Measurements from ENCODE around the gene IRF3. TPM values are rescaled to one million over a fixed set of nuclear protein-coding genes. Genes with fewer than 3 reads are reported as not detected.

Gene IRF3
- total and polyA plus RNA-seq, 2 donors (not counting 1 experiment from before 2014, with no cell fraction given): 22.0 to 55.2 TPM

- H3K27ac ChIP-seq (ENCODE audit: insufficient read depth, low read length): no peak overlapping the region
These were observed 34.0 kb downstream of the IRF3 start for GRCh38 chr19:49631610-49632192.

GRCh38 chr19:49631014-49631588 lies 34.6 kb downstream of the IRF3 start:
- Histone ChIP-seq H2AFZ (ENCODE audit: low read length) (no peak overlapping the region), H3K4me3 (replicated peaks in 1 of 4; ENCODE audit: control extremely low read depth in 1 of 4, insufficient read depth in 1 of 4, low read depth in 3 of 4, low read length in 4 of 4) (no peak overlapping the region), H3K27ac (ENCODE audit: insufficient read depth, low read length) (no peak overlapping the region), H3K27me3 (ENCODE audit: control insufficient read depth, insufficient read depth, low read length) (no peaks in the 10 kb centered on the region), H3K36me3 (ENCODE audit: control insufficient read depth, insufficient read depth, low read length) (peaks cover 2% of the 10 kb centered on the region), H3K4me2 (ENCODE audit: extremely low read depth, insufficient read depth, low read length) (no peak overlapping the region), H3K9ac (ENCODE audit: insufficient read depth, low read length) (no peak overlapping the region), H3K4me1 (ENCODE audit: control insufficient read depth, extremely low read depth, insufficient read depth, low read length) (no peaks in the 10 kb centered on the region), H3K9me3 (ENCODE audit: control insufficient read depth, insufficient read depth, low read depth, low read length) (no peaks in the 10 kb centered on the region), H4K20me1 (ENCODE audit: control insufficient read depth, extremely low read depth, insufficient read depth, low read length) (no peaks in the 10 kb centered on the region), H3K79me2 (ENCODE audit: control insufficient read depth, insufficient read depth, low read length) (no peaks in the 10 kb centered on the region)
- no peak for DNase-seq (ENCODE audit: low read depth in 2 of 2)
- TF ChIP-seq EZH2 (IDR thresholded peaks at IDR 0.05; ENCODE audit: low read length, missing control alignments) (no peak), CTCF (conservative IDR thresholded peaks at IDR 0.05 in 1 of 2, IDR thresholded peaks at IDR 0.05 in 1 of 2; ENCODE audit: low read depth in 1 of 2, low read length in 2 of 2) (no peak)

More at GRCh38 chr19:49631610-49632192, 34.0 kb downstream of the IRF3 start:
- Histone ChIP-seq H3K4me3 (replicated peaks in 1 of 4; ENCODE audit: control extremely low read depth in 1 of 4, insufficient read depth in 1 of 4, low read depth in 3 of 4, low read length in 4 of 4) (no peak overlapping the region), H3K4me1 (ENCODE audit: control insufficient read depth, extremely low read depth, insufficient read depth, low read length) (no peaks in the 10 kb centered on the region), H3K4me2 (ENCODE audit: extremely low read depth, insufficient read depth, low read length) (no peak overlapping the region), H2AFZ (ENCODE audit: low read length) (no peak overlapping the region), H3K27me3 (ENCODE audit: control insufficient read depth, insufficient read depth, low read length) (no peaks in the 10 kb centered on the region), H3K36me3 (ENCODE audit: control insufficient read depth, insufficient read depth, low read length) (peaks cover 2% of the 10 kb centered on the region), H3K79me2 (ENCODE audit: control insufficient read depth, insufficient read depth, low read length) (no peaks in the 10 kb centered on the region), H4K20me1 (ENCODE audit: control insufficient read depth, extremely low read depth, insufficient read depth, low read length) (no peaks in the 10 kb centered on the region), H3K9me3 (ENCODE audit: control insufficient read depth, insufficient read depth, low read depth, low read length) (no peaks in the 10 kb centered on the region), H3K9ac (ENCODE audit: insufficient read depth, low read length) (no peak overlapping the region)
- DNase-seq (ENCODE audit: low read depth in 2 of 2): no peak
- TF ChIP-seq CTCF (conservative IDR thresholded peaks at IDR 0.05 in 1 of 2, IDR thresholded peaks at IDR 0.05 in 1 of 2; ENCODE audit: low read depth in 1 of 2, low read length in 2 of 2) (no peak), EZH2 (IDR thresholded peaks at IDR 0.05; ENCODE audit: low read length, missing control alignments) (no peak)

- H4K20me1 ChIP-seq (ENCODE audit: control insufficient read depth, extremely low read depth, insufficient read depth, low read length): no peaks in the 10 kb centered on the region
- H3K79me2 ChIP-seq (ENCODE audit: control insufficient read depth, insufficient read depth, low read length): no peaks in the 10 kb centered on the region
- no peak overlapping the region for H3K27ac ChIP-seq (ENCODE audit: insufficient read depth, low read length)
- no peaks in the 10 kb centered on the region for H3K27me3 ChIP-seq (ENCODE audit: control insufficient read depth, insufficient read depth, low read length)
- H2AFZ ChIP-seq (ENCODE audit: low read length): no peak overlapping the region
- no peaks in the 10 kb centered on the region for H3K4me1 ChIP-seq (ENCODE audit: control insufficient read depth, extremely low read depth, insufficient read depth, low read length)
- H3K9ac ChIP-seq (ENCODE audit: insufficient read depth, low read length): no peak overlapping the region
- no peak for DNase-seq (ENCODE audit: low read depth in 2 of 2)
- no peak overlapping the region for H3K4me3 ChIP-seq (replicated peaks in 1 of 4; ENCODE audit: control extremely low read depth in 1 of 4, insufficient read depth in 1 of 4, low read depth in 3 of 4, low read length in 4 of 4)
- H3K4me2 ChIP-seq (ENCODE audit: extremely low read depth, insufficient read depth, low read length): no peak overlapping the region
- no peaks in the 10 kb centered on the region for H3K9me3 ChIP-seq (ENCODE audit: control insufficient read depth, insufficient read depth, low read depth, low read length)
- TF ChIP-seq CTCF (conservative IDR thresholded peaks at IDR 0.05 in 1 of 2, IDR thresholded peaks at IDR 0.05 in 1 of 2; ENCODE audit: low read depth in 1 of 2, low read length in 2 of 2) (no peak), EZH2 (IDR thresholded peaks at IDR 0.05; ENCODE audit: low read length, missing control alignments) (no peak)
- H3K36me3 ChIP-seq (ENCODE audit: control insufficient read depth, insufficient read depth, low read length): peaks cover 3% of the 10 kb centered on the region
These were observed 36.0 kb downstream of the IRF3 start for GRCh38 chr19:49629659-49630058.
